ENCODE results near the gene TCN2.

GRCh38 chr22:30612789-30613188, 5.8 kb downstream of the TCN2 start:
- TF ChIP-seq EZH2 (IDR thresholded peaks at IDR 0.05; ENCODE audit: insufficient read depth, poor library complexity, severe bottlenecking) (no peak), EZH2phosphoT487 (IDR thresholded peaks at IDR 0.05; ENCODE audit: insufficient read depth, low read depth) (no peak)

Data from GM23248 (cell line).